NCI-H526 treated with DMSO at 0.1 percent for 48 hours (cell line): Measurements from ENCODE around the gene GTPBP3.

Source experiments
- DNase-seq: peaks from one replicate; lab custom pipeline; 2025; lab: John Stamatoyannopoulos, UW

Gene GTPBP3

GRCh38 chr19:17309198-17309964 lies 28.0 kb upstream of the GTPBP3 start, which contains the start of gene DDA1:
TSS of gene DDA1 (plus strand) at chr19:17309563. CDS start at chr19:17309655, 92 bp downstream.
- peak; percentile 94 for DNase-seq

GRCh38 chr19:17309965-17310461 lies 27.3 kb upstream of the GTPBP3 start:
- DNase-seq = no peak

- no peak for DNase-seq
These were observed 25.7 kb upstream of the GTPBP3 start for GRCh38 chr19:17311455-17312188.

GRCh38 chr19:17312189-17313113 lies 24.9 kb upstream of the GTPBP3 start:
- DNase-seq = no peak

- no peak for DNase-seq
These were observed 23.3 kb upstream of the GTPBP3 start for GRCh38 chr19:17314007-17314593.

- DNase-seq = no peak
These were observed 18.4 kb upstream of the GTPBP3 start for GRCh38 chr19:17318966-17319365.

GRCh38 chr19:17319473-17320238 lies 17.7 kb upstream of the GTPBP3 start:
- no peak for DNase-seq

- no peak for DNase-seq
These were observed 16.9 kb upstream of the GTPBP3 start for GRCh38 chr19:17320435-17320834.

GRCh38 chr19:17321655-17322489 lies 15.5 kb upstream of the GTPBP3 start:
- no peak for DNase-seq

- DNase-seq = no peak
These were observed 14.5 kb upstream of the GTPBP3 start for GRCh38 chr19:17322854-17323253.

- no peak for DNase-seq
These were observed 13.9 kb upstream of the GTPBP3 start for GRCh38 chr19:17323300-17323963.

GRCh38 chr19:17323964-17324332 lies 13.4 kb upstream of the GTPBP3 start:
- DNase-seq = no peak

GRCh38 chr19:17324357-17325114 lies 12.8 kb upstream of the GTPBP3 start:
- DNase-seq = no peak

GRCh38 chr19:17325133-17325532 lies 12.2 kb upstream of the GTPBP3 start:
- DNase-seq = no peak

GRCh38 chr19:17325881-17326594 lies 11.3 kb upstream of the GTPBP3 start:
- DNase-seq = no peak

- no peak for DNase-seq
These were observed 10.8 kb upstream of the GTPBP3 start for GRCh38 chr19:17326595-17326966.

- no peak for DNase-seq
These were observed 10.2 kb upstream of the GTPBP3 start for GRCh38 chr19:17327068-17327653.
